ENCODE data around the gene PITX2. TPM values are rescaled to one million over a fixed set of nuclear protein-coding genes. Genes with fewer than 3 reads are reported as not detected.
A peak's percentile ranks its signal among the peaks of the same experiment; 100 is the strongest.

PITX2 gene
- total RNA-seq, 1 donor from 2014 or later: not detected

DNA sequence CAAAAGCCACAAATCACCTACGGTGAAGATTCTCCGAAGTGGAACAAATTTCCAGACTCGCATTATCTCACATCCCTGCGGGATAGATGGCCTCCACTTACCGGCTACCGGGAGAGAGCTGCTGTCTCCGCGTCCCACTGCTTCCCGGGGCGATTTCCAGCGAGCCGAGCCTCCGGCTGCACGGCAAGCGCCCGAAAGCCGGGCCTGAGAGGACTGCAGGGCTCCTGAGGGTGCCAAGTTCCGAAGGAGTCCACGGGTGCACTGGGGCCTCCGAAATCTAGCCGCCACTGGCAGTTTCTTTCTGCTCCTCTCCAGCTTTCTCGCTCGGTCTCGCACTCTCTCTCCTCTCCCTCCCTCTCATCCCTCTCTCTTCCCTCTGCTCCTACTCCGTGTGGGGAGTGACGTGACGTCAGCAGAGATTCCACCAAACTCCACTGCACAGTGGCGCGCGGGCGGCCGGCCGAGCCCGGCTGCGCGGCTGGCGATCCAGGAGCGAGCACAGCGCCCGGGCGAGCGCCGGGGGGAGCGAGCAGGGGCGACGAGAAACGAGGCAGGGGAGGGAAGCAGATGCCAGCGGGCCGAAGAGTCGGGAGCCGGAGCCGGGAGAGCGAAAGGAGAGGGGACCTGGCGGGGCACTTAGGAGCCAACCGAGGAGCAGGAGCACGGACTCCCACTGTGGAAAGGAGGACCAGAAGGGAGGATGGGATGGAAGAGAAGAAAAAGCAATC, 14.0 kb upstream of the PITX2 start:
- no peak for FAIRE-seq
- DNase-seq (ENCODE audit: low spot score in 2 of 2): peak in 1 of 2 donors; percentile 18

DNA sequence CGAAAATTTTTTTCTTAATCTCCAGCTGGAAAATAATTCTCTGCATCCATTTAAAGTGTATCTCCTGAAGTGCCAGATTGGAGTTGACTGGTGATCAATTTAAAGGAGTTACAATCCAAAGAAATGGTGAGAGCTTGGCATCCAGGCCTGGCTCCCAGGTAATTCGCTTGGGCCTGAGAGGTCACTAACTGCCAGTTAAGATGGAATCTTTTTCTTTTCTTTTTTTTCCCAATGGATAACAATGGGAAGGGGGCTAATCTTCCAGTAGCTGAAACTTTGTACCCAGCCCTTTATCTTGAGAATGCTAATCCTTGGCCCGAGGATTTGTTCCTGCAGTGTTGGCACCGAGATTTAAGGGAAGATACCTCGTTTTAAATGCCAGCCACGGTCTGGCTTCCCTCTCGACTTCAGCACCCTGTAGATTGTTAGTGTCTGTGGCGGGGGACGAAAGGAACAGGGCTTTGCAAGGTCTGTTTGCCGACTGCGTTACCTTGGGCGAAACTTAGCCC, 13.3 kb upstream of the PITX2 start:
- FAIRE-seq (no peak), DNase-seq (ENCODE audit: low spot score in 2 of 2) (peak in 1 of 2 donors; percentile 20)

DNA sequence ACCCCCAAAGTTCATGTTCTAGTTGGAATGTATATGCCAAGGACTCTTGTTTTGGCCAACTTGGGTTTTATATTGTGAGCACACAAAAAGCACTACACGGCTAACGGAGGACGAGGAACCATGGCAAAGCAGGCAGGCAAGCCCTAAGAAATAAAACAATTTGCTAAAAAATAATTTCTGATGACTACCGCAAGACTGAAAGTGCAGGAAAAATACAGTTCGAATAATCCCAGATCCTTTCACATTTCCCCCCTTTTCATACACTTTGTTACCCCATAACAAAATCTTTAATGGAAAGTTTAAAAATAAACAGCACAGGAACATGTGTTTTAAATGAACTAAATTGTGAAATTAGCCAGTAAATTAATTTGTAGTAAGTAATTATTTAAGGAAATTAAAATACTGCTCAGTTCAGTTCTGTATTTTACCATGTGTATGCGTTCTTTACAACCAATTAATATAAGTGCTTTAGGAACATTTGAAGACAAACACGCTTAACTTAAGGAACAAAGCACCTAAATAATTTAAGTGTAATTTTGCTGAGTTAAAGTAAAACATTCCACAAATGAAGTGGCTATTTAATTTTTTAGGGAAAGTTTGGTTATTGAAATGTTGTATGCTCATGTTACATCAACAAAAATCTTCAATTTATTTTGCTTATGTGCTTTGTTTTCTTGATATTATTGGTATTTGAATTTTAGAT, 12.4 kb upstream of the PITX2 start:
- FAIRE-seq: no peak
- DNase-seq (ENCODE audit: low spot score in 2 of 2): peak in 1 of 2 donors; percentile 15

DNA sequence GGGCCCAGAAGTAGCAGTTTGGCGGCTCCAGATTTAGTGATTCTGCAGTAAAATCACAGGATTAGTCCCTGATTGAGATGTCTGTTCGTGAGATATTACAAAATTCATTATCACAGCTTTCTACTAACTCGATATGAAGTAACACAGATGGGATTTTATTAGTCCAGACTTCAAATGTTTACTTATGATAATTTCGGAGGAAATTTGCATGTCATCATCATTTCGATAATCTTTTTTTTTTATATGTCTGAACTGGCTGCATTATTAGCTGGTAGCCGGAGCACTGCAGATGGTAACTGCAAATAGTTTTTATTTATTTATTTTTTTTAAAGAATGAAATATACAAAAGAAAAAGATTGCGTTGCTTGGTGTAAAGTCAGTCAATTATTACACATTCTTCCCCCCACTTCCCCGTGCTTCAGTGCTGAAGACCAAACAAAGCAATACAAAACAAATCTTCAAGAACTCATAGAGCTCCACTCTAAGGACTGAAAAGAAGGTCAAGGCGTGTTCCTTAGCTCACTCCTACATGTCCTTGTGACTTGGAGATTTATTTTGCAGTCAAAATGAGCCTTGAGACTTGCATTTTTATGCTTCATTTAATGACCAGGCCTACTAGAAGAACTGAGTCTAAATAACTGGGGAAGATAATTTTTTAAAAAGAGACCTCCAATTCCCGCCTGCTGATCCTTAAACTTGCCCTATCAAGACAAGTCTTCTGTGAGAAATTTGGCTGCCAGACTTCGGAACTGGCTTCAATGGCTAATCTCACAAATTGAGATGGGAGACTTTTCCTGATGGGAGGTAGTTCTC, 11.7 kb upstream of the PITX2 start:
- DNase-seq (ENCODE audit: low spot score in 2 of 2) (peak in 1 of 2 donors; percentile 41), FAIRE-seq (no peak)

DNA sequence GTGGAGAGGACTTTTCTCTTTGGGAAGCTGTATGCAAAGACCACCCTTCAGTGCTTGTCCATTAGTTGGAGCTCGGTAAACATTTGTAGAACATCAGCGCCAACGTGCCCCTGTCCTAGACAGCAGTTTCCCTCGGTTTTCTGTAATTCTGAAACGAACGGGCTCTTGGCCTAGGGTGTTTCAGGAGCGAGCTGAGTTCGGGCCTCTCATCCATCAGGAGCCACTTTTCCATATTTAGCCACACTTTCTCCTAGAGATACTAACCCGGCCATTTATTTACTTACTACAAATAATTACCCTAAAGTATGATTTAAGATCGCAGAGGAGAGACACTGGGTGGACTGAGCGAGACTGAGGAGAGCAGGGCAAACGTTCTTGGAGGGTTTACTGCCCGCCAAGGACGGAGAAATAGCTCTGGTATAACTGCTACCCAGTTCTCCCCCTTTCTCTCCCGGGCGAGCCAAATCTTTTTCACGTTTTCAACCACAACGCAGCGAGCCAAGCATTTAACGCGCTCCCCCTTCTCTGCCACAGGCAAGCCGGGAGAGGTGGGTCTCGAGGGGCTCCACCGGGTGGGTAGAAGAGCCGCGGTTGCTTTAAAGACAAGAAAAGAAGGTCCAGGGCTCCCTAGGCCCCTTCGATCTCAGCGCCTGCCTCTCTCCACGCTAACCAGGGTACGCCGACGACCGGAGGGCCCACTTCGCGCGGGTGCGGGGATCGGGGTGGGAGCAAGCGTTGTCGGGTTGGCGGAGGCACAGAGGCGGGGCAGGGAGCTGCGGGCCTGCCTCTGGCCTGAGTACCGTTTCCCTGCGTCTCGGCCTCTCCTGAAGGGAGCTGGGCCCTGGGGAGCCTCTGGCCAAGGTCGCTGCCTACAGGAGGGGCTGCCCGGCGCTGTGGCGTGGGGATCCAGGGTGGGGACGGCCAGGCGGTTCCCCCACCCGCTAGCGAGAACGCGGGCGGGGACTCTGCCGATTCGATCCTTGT, 10.8 kb upstream of the PITX2 start:
- DNase-seq (ENCODE audit: low spot score in 2 of 2) (peak in 1 of 2 donors; percentile 28), FAIRE-seq (no peak)

DNA sequence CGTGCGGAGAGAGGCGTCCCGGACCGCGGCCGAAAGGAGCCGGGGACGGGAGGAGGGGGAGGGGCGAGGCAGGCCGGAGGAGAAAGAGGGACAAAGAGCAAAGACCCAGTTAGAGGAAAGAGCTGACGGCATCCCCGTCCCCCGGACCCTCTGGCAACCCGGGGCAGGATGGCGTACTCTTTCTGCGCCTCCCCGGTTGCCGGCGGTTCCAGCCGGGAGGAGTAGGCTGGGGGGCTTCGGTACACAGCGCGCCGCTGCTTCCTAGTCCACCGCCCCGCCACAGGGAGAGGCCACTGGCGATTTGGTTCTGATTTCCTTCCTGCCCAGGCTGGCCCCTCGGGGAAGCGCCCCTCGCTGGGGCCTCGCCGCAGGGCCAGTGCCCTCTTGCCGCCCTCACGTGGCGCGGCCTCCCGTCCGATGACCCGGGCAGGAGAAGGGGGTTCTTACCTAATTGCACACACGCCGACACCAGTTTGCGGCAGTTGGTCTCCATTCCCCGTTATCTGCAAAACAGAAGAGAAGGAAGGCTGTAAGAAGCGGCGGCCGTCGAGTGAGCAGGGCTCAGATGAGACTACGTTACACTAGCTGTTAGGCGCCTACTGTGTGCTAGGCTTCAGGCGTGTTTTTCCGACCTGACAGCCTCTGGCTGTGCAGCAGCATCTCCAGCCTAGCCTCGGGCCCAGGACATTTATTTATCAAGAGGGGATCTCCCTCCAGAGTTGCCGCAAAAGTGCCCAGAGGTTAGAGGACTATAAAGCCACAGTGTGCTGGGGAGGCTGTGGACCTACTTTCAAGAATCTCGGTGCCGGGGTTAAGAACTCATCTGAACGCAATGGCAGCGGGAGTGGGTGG, 9.9 kb upstream of the PITX2 start:
- DNase-seq (ENCODE audit: low spot score in 2 of 2) (peak in 1 of 2 donors; percentile 46), FAIRE-seq (no peak)

DNA sequence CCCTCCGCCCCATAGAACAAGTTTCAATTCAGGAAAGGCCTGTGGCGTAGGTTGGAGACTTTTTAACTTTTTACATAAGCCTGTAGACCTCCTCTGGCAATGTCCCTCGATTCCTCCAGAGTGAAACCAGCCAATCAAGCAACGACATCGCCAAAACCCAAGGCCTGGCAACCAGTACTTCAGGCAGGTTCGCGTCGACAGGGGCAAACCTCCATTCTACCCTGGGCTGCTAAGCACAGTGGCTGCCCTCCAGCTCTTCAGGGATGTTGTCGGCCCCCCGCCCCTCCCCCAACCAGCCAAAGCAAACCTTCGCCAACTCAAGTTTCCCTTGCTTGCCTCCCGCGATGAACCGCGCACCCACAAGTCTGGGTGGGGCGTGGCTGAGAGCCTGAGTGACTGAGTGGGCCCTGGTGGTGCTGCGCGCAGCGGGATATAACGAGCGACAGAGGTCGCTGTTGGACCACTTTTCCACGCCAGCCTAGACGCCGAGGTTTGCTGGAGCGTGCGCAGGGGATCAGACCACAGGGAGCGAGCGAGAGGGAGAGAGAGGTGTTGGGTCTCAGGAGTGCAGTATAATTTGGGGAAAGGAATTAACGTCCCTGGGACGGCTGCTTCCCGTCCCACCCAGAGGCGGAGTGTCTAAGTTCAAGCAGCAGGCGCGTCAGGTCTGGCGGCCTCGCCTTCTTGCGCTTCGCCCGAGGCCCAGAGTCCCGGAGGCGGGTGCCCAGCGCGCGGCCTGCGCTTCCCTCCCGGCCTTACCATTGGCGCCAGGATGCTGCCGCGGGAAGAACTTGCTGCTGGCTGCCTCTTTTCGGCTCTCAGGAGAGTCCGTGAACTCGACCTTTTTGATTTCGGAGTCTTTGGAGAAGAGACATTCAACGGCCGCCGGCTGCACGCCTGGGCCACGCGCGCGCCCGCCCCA, 9.0 kb upstream of the PITX2 start:
- DNase-seq (ENCODE audit: low spot score in 2 of 2) (peak; percentile 76 to 79), FAIRE-seq (no peak)

DNA sequence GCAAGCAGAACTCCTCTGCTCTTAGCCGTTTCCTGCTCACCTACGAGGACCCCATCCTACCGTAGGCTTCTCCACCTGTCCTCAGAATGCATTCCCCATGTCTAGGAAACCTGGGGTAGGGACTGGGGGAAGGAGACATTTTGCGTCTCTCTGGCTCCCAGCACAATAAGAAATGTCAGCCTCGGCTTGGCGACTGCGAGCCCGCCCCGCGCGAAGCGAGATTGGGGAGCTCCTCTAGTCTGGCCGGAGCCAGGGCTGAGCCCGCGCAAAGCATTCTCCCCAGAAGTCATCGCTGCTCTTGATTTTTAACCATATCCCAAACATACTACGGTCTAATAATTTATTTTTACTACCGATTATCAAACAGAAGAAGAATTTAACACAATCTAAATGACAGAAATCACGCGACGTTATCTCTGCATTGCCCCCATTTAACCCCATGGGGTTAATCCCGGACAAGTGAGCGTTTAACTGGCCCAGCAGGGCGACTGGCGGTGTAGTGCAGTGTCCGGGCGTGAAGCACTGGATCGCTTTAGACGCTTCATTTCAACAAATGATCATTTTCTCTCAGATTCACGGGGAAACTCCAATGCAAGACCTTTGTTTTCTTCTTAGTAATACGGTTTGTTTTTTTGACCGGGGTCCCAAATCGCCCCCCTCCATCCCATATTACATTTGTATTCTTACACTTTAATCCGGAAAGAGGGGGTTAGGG, 8.0 kb upstream of the PITX2 start:
- no peak for FAIRE-seq
- DNase-seq (ENCODE audit: low spot score in 2 of 2): no peak

DNA sequence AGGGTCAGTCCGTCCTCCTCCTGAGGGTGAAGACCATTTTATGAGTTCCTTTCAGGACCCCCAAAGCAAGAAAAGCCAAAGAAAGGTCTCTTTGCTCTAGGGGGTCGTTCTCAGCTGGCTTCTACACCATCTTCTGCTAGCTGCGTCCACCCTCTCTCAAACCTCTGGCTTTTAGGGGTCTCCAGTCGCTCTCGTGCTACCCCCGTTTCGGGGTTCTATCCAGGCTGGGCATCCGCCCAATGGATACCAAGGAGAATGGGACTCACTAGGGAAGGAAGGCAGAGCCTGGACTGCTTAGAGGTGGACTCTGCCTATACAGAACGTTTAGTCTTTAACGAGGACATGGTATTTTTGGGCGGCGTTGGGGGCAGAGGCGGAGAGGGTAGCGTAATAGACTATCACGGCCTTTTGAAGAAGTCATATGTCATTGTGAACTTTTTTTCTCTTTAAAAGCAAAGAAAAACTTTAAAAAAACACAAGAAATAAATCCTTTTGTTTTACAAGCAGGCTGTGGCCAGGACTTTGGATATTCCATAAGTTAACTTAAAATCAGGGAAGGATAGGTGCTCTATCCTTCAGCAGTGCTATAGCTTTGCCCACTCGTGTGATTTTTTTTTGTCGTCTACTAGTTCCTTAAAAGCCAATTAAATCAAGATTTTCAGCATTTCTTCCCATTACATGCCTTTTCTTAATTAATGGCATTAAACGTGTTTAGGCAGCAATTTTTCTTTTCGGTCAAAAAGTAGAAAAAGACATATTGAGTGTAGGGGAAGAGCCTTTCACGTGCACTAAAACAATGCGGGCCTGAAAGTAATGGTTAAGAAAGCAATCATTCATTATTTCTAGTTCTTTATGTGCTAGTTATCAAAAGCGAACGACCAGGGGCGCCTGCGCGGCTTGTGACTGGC, 7.2 kb upstream of the PITX2 start:
- no peak for FAIRE-seq

DNA sequence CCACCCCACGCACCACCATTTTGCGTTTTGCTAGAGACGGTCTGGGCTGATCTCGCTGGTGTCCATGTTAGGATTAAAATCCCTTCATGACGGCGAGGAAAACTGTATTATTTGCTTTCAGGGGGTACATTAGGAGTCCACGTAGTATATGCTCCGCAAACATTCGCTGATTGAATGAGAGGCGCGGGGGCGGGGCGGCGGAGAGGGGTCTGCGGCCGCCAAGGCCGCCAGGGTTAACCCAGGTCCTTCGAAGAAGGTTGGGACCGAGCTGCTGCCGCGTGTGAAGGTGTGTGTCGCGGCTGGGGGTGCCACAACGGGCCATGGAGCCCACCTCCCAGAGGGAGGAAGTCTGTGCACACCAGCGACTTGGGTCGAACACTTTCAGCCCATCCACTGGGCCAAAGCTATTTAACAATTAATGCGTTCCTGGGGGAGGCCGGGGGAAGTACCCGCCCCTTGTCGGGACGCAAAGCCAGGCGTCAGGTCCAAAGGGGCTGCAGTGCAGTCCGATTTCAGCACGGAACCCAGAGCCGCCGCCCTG, 6.4 kb upstream of the PITX2 start:
- FAIRE-seq (no peak), DNase-seq (ENCODE audit: low spot score in 2 of 2) (no peak)

More for the DNA sequence above, 7.2 kb upstream of the PITX2 start:
- DNase-seq (ENCODE audit: low spot score in 2 of 2): no peak

DNA sequence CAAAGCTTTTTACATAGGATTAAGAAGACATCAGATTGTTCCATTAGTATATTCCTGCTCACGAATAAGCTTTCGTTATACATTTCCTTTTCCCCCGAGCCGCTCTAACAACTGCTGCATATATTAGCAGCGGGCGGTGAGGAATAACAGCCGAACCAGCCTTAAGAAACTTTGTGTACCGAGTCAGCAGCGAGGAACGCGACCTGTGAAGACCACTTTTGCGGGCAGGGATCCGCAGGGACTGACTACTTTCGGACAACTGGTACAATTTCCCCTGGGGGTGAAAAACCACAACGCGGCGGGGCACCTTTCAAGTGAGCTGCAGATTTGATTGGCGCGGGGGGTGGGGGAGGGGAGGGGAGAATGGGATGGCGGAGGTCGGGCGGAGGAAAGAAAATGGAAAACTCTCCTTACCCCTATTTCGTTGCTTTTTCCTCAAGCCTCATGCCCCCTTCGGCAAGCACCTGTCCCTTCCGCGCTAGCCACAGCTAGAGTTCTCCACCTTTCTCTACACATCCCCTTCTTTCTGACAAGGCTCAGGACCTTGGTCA, 5.9 kb upstream of the PITX2 start:
- FAIRE-seq: no peak
- no peak for DNase-seq (ENCODE audit: low spot score in 2 of 2)

DNA sequence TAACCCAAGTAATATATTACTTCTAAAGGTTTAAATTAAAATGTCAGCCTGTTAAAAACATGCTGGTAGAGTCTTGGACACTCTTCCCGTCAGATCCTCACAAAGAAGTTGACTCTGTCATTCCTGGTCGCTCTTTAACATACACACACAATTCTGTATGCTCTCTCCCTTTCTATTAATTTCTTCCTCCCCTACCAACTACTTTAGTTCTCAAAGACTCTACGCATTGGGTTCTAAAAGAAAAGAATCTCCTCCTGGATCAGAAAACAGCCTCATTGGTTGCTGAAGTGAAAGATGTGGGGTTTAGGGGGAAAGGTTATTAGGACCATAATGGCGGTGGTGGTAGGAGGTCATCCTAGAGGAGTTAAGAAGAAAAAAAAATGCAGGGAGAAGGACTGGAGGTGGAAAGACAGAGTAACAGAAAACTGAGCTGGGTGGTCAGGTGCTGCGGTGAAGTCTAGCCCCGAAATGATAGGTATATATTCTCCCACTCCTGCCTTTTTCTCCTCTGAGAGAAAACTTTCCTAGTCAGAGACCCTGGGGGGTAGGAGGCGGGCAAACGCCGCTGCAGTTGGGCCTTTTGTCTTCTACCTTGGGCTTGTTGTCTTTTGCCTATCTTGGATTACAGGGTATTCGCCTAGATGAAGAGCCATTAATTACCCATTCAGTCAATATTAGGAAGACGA, 5.2 kb upstream of the PITX2 start:
- DNase-seq (ENCODE audit: low spot score in 2 of 2): no peak
- no peak for FAIRE-seq

DNA sequence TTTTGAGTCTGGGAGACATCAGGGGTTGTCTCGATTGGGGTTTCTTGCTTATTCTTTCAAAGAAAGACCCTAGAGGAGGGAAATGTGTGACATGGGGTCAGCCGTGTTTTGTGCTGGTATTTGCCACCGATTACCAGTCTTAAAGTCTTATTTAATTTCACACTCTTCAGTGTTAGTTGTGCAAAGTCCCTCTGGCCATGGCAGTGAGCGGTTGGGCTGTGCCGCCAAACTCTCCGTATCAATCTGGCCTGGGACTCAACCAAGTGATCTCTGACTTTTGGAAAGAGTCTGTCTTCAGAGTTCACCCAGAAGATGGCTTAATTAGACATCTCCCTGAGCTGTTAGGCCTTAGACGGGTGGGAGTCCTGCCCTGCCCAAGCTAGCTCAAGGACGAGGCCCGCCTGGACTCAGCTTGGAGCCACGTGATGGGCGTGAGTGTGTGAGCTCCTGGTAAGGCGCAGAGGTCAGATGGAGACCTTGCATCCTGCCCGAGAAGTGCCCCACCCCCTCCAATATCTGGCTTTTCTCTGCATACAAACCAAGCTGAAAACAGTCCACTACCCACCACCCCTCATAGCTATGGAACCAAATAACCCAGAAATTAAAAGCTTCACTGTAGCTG, 3.8 kb upstream of the PITX2 start:
- no peak for FAIRE-seq
- DNase-seq (ENCODE audit: low spot score in 2 of 2): no peak

DNA sequence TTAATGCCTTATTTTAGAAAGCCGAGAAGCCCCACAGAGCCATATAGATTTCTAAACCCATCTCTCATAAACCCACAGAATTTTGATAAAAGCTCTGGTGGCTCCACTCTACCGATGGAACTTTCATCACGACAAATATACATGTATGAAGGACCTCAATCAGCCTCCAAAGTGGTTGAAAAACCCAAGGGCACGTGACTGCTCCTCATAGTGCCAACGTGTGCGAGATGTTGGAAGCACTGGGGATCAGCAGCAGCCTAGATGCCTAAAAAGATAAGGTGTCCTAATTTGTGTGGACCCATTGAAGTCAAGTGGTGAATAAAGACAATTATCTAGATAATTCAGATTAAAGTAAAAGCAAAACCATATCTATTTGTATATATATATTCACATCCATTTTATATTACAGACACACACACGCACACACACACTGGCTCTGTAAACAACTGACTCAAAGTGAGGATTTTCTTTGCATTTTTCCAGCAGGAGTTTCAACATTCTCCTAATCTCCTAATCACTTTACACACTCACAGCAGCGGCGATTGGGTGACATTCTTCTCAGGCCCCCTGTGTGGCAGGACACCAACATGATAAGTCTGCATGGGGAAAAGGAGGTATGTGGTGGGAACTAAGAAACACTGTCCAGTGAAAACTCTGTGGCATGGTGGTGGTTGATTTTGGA, 2.8 kb upstream of the PITX2 start:
- no peak for DNase-seq (ENCODE audit: low spot score in 2 of 2)
- FAIRE-seq: no peak

All from frontal cortex (tissue), 4 donors.